VCaP (cell line): Measurements from ENCODE around the gene GPR152.
A peak's percentile ranks its signal among the peaks of the same experiment; 100 is the strongest.

Experiments used
- H3K27ac ChIP-seq: fragments of 450-650 bp; 2 replicates; pipeline ENCODE4 v1.5.1; 2017
- TF ChIP-seq, protein P1 (sequence below): fragments of 450-650 bp; conservative IDR thresholded peaks from 2 replicates; pipeline ENCODE4 v1.5.1; 2017; ENCODE audit warnings: mild to moderate bottlenecking, moderate library complexity

GPR152 gene

DNA sequence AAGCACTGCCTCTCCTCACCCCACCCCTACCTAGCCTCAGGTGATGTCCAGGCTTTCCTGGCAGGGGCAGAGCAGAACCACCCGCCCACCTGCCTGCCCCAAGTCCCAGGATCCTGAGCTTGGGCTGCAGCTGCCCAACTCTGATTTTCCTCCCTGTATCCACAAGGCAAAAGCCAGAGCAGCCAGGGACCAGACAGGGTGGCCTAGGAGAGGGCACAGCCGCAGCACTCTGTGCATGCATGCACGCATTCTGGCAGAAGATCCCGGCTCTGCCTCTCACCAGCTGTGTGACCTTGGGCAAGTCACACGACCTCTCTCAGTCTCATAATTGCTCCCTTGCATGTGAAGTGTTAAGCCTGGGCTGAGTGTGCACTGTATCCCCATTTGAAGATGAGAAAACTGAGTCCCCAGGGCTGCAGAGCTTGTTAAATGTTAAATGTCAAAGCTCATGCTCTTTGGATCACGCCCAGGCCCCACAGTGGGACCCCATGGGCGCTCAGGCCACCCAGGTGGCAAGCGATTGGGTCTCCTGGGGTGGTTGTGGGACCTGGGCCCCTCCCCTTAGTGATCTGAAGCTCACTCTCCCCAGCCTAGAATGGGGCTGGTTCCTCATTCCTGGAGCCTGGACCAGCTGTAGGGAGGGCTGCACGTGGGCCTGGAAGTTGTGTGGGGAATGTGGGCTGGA lies 39.9 kb downstream of the GPR152 start:
- TF ChIP-seq, protein P1, sequence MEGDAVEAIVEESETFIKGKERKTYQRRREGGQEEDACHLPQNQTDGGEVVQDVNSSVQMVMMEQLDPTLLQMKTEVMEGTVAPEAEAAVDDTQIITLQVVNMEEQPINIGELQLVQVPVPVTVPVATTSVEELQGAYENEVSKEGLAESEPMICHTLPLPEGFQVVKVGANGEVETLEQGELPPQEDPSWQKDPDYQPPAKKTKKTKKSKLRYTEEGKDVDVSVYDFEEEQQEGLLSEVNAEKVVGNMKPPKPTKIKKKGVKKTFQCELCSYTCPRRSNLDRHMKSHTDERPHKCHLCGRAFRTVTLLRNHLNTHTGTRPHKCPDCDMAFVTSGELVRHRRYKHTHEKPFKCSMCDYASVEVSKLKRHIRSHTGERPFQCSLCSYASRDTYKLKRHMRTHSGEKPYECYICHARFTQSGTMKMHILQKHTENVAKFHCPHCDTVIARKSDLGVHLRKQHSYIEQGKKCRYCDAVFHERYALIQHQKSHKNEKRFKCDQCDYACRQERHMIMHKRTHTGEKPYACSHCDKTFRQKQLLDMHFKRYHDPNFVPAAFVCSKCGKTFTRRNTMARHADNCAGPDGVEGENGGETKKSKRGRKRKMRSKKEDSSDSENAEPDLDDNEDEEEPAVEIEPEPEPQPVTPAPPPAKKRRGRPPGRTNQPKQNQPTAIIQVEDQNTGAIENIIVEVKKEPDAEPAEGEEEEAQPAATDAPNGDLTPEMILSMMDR: no peak

DNA sequence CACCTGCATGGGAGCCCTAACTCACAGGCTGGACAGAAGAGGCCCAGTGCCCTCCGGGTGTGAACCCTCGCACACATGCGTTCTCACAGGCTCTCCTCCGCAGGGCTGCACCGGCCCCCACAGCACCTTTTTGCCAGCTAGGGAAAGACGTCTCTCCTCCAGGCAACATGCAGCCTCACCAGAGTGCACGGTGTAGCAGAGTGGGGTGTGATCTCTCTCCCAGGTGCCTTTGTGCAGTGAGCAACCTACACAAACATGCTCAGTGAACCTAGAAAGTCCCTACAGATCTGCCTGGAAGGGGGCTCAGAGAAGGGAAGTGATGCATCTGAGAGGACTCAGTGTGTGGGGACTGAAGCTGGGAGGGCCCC lies 40.8 kb downstream of the GPR152 start:
- TF ChIP-seq, protein P1: no peak
- H3K27ac ChIP-seq: no peak overlapping the region

More for the DNA sequence above, 39.9 kb downstream of the GPR152 start:
- H3K27ac ChIP-seq: no peak overlapping the region

DNA sequence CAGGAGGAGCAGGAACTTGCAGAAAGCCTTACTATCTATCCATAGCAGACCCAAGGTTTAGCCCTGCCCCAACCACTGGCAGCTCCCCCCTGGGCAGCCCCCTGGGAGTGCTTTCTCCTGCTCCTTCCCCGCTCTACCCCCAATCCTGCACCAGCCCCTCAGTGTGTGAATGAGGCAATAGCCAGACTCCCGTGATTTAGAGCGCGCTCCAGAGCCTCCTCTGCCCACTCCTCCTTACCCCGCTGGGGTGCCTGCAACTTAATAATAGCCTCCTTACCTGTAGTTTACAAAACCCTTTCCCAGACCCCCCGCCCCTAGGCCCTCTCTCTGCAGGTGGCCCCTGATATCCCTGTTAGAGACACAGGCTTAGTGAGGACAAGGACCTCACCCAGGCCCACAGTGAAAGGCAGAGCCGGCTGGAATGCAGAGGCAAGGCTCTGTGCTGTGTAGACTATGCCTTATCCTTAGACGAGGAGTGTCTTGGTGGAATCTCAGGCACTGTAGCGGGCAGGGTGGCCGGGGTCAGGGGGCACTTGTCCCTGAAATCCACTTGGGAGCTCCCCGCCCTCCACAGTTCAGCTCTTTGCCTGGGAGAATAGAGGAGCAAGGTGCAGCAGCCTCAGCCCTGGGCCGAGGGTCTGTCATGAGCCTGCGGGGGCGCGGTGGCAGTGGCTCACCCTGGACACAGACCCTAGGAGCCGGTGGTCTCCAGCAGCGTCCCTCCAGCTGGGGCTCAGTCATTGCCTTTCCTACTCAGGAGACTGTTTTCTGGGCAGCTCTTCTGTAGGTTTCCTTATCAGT lies 41.3 kb downstream of the GPR152 start:
- H3K27ac ChIP-seq: no peak overlapping the region
- TF ChIP-seq, protein P1: no peak

DNA sequence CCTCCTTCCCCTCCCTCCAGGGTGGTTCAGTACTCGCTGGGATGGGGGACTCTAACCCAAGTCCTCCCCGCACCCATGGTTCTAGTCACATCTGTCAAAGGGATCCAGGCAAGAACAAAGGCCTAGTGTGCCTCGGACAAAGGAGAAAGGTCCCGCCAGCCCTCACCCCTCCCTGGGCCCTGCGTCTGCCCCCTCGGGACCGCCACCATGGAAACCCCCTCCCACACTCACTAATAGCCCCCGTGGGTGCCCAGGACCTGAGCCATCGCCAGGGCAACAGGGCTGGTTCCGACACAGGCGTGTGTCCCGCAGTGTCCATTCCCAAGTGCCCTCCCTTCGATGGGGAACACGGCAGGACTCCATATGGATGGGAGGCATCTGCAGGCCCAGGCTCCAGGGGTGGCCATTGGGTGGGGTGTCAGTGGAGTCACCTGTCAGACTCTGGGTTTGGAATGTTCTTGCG lies 42.1 kb downstream of the GPR152 start:
- no peak overlapping the region for H3K27ac ChIP-seq
- TF ChIP-seq, protein P1: no peak

DNA sequence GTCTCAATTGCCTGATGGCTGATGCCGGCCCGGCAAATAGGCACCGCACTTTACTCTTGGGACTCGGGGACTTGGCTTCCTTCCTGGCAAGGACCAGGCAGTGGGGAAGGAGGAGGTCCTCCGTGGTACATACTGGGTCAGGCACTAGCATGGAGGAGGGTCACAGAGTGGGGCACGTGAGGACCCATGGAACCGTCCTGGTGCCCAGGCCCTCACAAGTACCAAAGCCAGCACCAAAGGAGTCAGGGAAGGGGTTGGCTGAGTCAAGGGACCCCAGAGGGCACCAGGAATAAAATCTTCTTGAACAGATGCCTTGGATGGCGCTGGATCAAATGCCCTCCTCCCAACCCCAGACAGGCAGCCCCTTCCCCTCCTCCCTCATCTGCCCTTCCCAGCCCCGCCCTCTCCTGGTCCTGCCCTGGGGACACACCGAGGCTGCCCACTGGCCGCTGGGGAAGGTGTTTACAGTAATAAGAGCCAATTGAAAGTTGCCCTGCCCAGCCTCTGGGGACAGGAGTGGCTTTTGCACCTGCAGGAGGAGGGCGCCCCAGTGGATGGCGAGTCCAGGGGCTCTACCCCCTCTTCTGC lies 42.7 kb downstream of the GPR152 start:
- TF ChIP-seq, protein P1: 0 out of 2 replicates have a peak, but pooled peaks have one; percentile 3
- no peak overlapping the region for H3K27ac ChIP-seq

DNA sequence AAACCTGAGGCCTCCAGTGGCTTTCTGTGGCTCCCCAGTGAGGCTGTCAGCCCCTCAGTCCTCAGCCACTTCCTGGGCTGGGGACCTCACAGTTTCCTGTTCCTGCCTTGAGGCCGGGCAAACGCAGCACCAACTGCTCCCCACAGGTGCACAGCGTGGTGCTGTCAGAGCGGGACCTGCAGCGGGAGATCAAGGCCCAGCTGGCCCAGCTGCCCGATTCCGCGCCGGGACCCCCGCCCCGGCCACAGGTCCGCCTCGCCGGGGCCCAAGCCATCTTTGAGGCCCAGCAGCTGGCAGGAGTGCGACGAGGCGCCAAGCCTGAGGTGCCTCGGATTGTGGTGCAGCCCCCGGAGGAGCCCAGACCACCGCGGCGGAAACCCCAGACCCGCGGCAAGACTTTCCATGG lies 43.3 kb downstream of the GPR152 start:
- TF ChIP-seq, protein P1: no peak
- no peak overlapping the region for H3K27ac ChIP-seq
